ENCODE data around the gene MYH2.

GRCh38 chr17:10550014-10550413 is 556 bp upstream of the MYH2 start:
- TF ChIP-seq CTCF (IDR thresholded peaks at IDR 0.05) (no peak), EZH2 (IDR thresholded peaks at IDR 0.05; ENCODE audit: borderline replicate concordance, insufficient read depth, low read depth, low read length, poor library complexity, severe bottlenecking) (no peak)

Data from B cell (primary cell).